Activated naive CD8-positive, alpha-beta T cell treated with anti-CD3 and anti-CD28 coated beads for 36 hours (primary cell): ENCODE data around the gene EZR. TPM values are rescaled to one million over a fixed set of nuclear protein-coding genes. Genes with fewer than 3 reads are reported as not detected.
"Not testable (repeated sequence)": the region's sequence is repeated elsewhere in the genome, so short reads cannot be mapped to it uniquely, and the experiment has no call there.

Source experiments
- DNase-seq: peaks from one replicate; pipeline ENCODE4 v3.0.0; 2021
- H3K27ac Mint-ChIP-seq: one replicate; pipeline ENCODE4 v1.8.0; 2022; ENCODE audit warnings: mild to moderate bottlenecking, moderate library complexity, mixed read lengths
- H3K27me3 Mint-ChIP-seq: one replicate; pipeline ENCODE4 v1.8.0; 2022; ENCODE audit warnings: mild to moderate bottlenecking, mixed read lengths
- H3K36me3 Mint-ChIP-seq: one replicate; pipeline ENCODE4 v1.8.0; 2021; ENCODE audit warnings: mild to moderate bottlenecking, mixed read lengths
- H3K4me1 Mint-ChIP-seq: one replicate; pipeline ENCODE4 v1.8.0; 2021; ENCODE audit warnings: mixed read lengths
- H3K4me3 Mint-ChIP-seq: one replicate; pipeline ENCODE4 v1.8.0; 2022; ENCODE audit warnings: mild to moderate bottlenecking, moderate library complexity, mixed read lengths
- H3K9me3 Mint-ChIP-seq: one replicate; pipeline ENCODE4 v1.8.0; 2022; ENCODE audit warnings: mixed read lengths
- total RNA-seq, 2 experiments: library from RNA; stranded (reverse); gene quantifications; one replicate each; pipeline ENCODE4 v1.2.3, GENCODE V29; 2021

The EZR gene
- total RNA-seq, 2 experiments from 2014 or later, result 218 to 227 TPM

DNA sequence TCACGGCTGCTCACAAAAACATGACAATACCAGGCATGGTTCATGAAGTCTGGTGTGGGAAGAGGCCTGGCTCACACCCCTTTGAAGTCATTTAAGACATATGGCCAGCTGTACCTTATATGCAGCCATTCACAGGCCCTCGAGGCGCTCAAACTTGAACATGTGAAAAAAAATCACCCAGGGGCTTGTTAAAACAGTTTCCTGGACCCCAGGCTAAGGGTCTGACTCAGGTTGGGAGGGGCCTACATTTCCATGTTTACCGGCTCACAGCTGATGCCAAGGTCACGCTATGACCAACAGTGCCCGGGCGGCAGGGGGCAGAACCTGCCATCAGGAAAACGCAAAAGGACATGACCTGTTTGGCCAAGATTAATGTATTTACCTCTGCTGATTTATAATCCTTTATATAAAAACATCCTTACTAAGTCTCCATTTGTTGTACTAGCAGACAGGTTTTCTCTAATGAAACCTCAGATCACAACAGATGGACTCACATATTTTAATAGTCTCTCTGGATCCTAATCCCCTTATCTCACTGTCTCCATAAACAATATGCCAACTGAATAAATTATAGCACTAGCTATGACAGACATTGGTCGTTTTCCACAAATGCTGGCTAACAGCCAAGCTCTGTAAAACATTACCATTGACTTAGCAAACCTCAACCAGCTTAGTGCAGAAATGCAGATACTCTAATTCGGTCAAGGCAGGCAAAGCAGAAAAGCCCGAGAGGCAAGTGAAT is 19.9 kb downstream of the EZR start:
- H3K36me3 Mint-ChIP-seq, result peaks cover 50% of the 10 kb centered on the region
- H3K27me3 Mint-ChIP-seq, result no peaks in the 10 kb centered on the region
- H3K4me3 Mint-ChIP-seq, result peak overlapping the region; percentile 11
- peak overlapping the region; percentile 84 for H3K27ac Mint-ChIP-seq
- H3K4me1 Mint-ChIP-seq, result peaks cover 82% of the 10 kb centered on the region
- no peak for DNase-seq
- H3K9me3 Mint-ChIP-seq, result no peaks in the 10 kb centered on the region

GRCh38 chr6:158798311-158798710 is 20.9 kb downstream of the EZR start:
- Mint-ChIP-seq H3K36me3 (peaks cover 56% of the 10 kb centered on the region), H3K4me3 (no peak overlapping the region), H3K27me3 (no peaks in the 10 kb centered on the region), H3K9me3 (no peaks in the 10 kb centered on the region), H3K4me1 (peaks cover 84% of the 10 kb centered on the region), H3K27ac (peak overlapping the region; percentile 84)
- DNase-seq, result no peak

DNA sequence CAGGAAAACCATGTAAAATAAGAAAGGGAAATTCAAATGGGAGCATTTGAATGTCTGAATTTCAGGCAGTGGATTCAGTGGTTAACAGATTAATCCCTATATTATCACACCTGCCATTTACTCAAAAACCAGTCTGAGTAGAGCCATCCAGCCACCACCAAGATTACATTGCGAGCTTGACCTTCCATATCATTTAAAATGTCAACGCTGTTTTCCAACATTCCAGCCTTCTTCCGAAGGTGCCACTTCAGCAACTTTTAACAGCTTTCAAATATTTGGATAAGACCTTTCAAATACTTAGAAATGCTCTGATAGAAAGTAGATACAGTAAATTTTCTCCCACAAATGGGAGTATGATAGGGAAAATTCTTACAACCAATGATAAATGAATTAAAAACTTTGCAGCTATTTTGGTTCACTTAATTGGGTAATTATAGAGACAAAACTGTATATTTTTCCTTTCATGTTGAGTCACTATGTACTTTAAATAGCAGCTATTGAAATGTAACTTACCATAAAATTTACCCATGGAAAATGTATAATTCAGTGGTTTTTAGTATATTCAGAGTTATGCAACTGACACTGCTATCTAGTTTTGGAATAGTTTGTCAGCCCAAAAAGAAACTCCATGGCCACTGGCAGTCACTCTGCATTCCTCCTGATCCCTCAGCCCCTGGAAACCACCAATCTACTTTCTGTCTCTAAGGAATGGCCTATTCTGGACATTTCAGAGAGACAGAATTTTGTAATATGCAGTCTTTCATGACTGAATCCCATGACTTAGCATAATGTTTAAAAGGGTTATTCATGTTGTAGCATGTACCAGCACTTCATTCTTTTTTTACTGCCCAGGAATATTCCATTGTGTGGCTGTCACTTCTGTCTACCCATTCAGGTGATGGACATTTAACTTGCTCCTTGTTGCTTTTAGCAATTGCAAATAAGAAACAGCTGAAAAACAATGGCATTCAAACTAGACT is 21.5 kb downstream of the EZR start:
- H3K36me3 Mint-ChIP-seq, result peaks cover 55% of the 10 kb centered on the region
- H3K4me1 Mint-ChIP-seq, result peaks cover 83% of the 10 kb centered on the region
- peak overlapping the region; percentile 34 for H3K4me3 Mint-ChIP-seq
- no peak for DNase-seq
- H3K27me3 Mint-ChIP-seq, result no peaks in the 10 kb centered on the region
- peak overlapping the region; percentile 84 for H3K27ac Mint-ChIP-seq
- no peaks in the 10 kb centered on the region for H3K9me3 Mint-ChIP-seq

DNA sequence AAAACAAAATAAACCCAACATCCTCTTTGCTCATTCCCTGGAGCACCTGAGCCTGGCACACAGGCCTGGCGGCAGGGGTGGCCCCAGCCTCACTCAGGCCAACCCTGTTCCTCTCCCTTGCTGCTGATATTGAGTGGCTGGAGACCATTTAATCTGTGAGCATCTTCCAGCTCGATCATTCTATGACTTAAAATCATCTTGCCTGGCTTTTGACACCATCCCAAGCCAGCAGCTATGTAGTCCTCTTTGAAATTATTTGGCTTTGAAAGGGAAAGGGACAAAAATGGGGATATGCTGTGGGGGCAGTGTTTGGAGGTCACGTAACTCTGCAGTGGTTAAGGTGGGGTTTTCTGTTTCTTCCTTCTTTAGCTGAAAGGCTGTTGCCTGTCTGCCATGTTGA is 22.8 kb downstream of the EZR start:
- Mint-ChIP-seq H3K27ac (peak overlapping the region; percentile 70), H3K27me3 (no peaks in the 10 kb centered on the region), H3K9me3 (no peaks in the 10 kb centered on the region), H3K36me3 (peaks cover 52% of the 10 kb centered on the region), H3K4me1 (peaks cover 85% of the 10 kb centered on the region), H3K4me3 (no peak overlapping the region)
- DNase-seq, result no peak

GRCh38 chr6:158795516-158795915 is 23.7 kb downstream of the EZR start:
- Mint-ChIP-seq H3K27me3 (no peaks in the 10 kb centered on the region), H3K4me1 (peaks cover 86% of the 10 kb centered on the region), H3K27ac (peak overlapping the region; percentile 77), H3K36me3 (peaks cover 60% of the 10 kb centered on the region), H3K9me3 (no peaks in the 10 kb centered on the region), H3K4me3 (no peak overlapping the region)
- DNase-seq, result no peak

DNA sequence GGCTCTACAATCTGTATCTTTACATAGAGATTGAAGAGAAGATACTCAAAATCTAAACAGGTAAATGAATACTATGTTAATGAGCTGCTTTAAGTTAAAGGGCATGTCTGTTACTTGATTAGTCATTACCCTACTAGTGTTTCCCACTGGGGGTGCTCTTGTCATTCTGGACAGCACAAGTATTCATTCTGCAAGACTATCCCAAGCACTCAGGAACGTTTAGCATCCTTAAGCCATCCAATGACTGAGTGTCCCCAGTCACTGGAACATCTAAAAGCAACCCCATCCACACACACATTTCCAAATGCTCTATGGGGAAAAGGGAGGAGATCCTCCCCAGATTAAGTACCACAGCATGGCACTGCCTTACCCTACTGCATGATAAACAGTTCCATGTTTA is 25.7 kb downstream of the EZR start:
- Mint-ChIP-seq H3K4me1 (peaks cover 85% of the 10 kb centered on the region), H3K27ac (peak overlapping the region; percentile 34), H3K9me3 (no peaks in the 10 kb centered on the region), H3K4me3 (no peak overlapping the region), H3K36me3 (peaks cover 61% of the 10 kb centered on the region), H3K27me3 (no peaks in the 10 kb centered on the region)
- no peak for DNase-seq

DNA sequence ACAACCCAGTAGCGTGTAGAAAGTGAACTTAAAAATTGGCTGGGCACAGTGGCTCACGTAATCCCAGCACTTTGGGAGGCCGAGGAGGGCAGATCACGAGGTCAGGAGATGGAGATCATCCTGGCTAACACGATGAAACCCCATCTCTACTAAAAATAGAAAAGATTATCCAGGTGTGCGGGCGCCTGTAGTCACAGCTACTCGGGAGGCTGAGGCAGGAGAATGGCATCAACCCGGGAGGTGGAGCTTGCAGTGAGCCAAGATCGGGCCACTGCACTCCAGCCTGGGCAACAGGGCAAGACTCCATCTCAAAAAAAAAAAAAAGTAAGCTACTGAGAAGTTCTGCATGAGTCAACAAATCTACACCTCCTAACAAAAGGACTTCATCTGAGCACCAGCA is 26.7 kb downstream of the EZR start:
- not testable (repeated sequence) for DNase-seq, H3K4me3 Mint-ChIP-seq, H3K27me3 Mint-ChIP-seq, H3K9me3 Mint-ChIP-seq
- H3K4me1 Mint-ChIP-seq, result peaks cover 79% of the 10 kb centered on the region
- peak overlapping the region; percentile 75 for H3K27ac Mint-ChIP-seq
- H3K36me3 Mint-ChIP-seq, result peaks cover 64% of the 10 kb centered on the region

- H3K4me1 Mint-ChIP-seq, result peaks cover 73% of the 10 kb centered on the region
- H3K4me3 Mint-ChIP-seq, result no peak overlapping the region
- no peak for DNase-seq
- no peaks in the 10 kb centered on the region for H3K27me3 Mint-ChIP-seq
- peaks cover 63% of the 10 kb centered on the region for H3K36me3 Mint-ChIP-seq
- H3K9me3 Mint-ChIP-seq, result no peaks in the 10 kb centered on the region
- H3K27ac Mint-ChIP-seq, result peak overlapping the region; percentile 54
These were observed 27.8 kb downstream of the EZR start for GRCh38 chr6:158791274-158791855.

GRCh38 chr6:158789115-158789917 is 29.9 kb downstream of the EZR start:
- H3K9me3 Mint-ChIP-seq, result no peaks in the 10 kb centered on the region
- H3K4me3 Mint-ChIP-seq, result peak overlapping the region; percentile 41
- peaks cover 60% of the 10 kb centered on the region for H3K36me3 Mint-ChIP-seq
- no peak for DNase-seq
- no peaks in the 10 kb centered on the region for H3K27me3 Mint-ChIP-seq
- H3K4me1 Mint-ChIP-seq, result peaks cover 59% of the 10 kb centered on the region
- peak overlapping the region; percentile 81 for H3K27ac Mint-ChIP-seq

DNA sequence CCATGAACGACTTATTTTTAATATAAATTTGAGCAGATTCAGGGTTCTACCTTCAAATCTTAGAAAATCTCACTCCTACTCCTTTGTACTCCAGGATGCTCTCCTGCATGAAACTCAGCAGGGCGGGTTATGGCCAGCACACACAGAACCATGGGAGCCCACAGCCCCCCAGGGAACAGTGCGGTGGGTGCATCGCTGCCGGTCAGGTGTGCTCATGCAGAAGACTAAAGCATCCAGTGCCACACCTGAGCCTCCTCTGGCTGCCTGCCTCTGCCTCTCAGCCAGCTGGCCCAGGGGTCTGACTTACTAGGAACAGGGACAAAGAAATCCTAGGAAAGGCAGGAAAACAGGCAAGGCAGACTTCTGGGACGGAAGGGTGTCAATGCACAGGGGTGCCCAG is 31.8 kb downstream of the EZR start:
- Mint-ChIP-seq H3K27me3 (no peaks in the 10 kb centered on the region), H3K4me1 (peaks cover 43% of the 10 kb centered on the region), H3K9me3 (no peaks in the 10 kb centered on the region), H3K27ac (no peak overlapping the region), H3K4me3 (no peak overlapping the region), H3K36me3 (peaks cover 56% of the 10 kb centered on the region)
- DNase-seq, result no peak

GRCh38 chr6:158786645-158787304 is 32.4 kb downstream of the EZR start:
- H3K4me1 Mint-ChIP-seq, result peaks cover 39% of the 10 kb centered on the region

DNA sequence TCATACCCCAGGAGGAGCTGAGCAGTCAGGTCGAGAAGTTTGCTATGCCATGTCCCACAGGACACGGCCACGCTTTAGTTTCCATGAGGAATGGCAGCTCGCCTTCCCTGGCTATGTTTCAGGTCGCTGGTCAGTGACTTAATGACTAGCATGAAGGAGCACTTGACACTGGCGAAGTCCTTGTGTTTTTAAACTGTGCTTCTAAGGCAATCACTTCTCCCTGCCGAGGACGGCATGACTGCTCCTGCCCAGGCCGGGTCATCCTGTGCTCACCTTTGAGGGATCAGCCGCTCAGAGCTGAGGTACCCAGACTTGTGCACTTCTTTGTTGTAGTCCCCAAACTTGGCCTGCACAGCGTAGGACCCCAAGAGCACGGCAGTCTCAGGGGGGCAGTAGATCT is 34.1 kb downstream of the EZR start:
- no peak for DNase-seq
- H3K27me3 Mint-ChIP-seq, result no peaks in the 10 kb centered on the region
- no peak overlapping the region for H3K4me3 Mint-ChIP-seq
- H3K27ac Mint-ChIP-seq, result no peak overlapping the region
- no peaks in the 10 kb centered on the region for H3K9me3 Mint-ChIP-seq
- peaks cover 29% of the 10 kb centered on the region for H3K4me1 Mint-ChIP-seq
- H3K36me3 Mint-ChIP-seq, result peaks cover 60% of the 10 kb centered on the region

More at GRCh38 chr6:158786645-158787304, 32.4 kb downstream of the EZR start:
- Mint-ChIP-seq H3K4me3 (no peak overlapping the region), H3K27me3 (no peaks in the 10 kb centered on the region), H3K9me3 (no peaks in the 10 kb centered on the region), H3K27ac (no peak overlapping the region), H3K36me3 (peaks cover 60% of the 10 kb centered on the region)
- no peak for DNase-seq

DNA sequence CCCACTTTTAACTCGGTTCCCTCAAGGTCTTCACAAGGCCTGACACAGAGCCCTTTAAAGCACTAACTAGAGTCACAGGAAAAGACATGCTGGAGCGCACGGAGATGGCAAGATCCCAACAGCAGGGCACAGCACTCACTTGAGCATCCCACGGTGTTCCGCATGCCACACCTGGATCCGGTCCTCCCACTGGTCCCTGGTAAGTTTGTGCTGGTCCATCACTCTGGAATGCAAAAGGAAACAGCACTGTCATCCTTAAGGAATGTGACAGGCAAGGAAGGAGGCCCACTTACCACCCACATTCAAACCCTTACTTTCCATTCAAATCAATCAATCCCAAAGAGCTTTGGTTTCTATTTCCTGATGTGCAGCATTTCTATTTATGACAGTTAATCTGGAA is 34.7 kb downstream of the EZR start:
- H3K36me3 Mint-ChIP-seq, result peaks cover 56% of the 10 kb centered on the region
- peaks cover 23% of the 10 kb centered on the region for H3K4me1 Mint-ChIP-seq
- DNase-seq, result no peak
- H3K4me3 Mint-ChIP-seq, result no peak overlapping the region
- no peak overlapping the region for H3K27ac Mint-ChIP-seq
- H3K27me3 Mint-ChIP-seq, result no peaks in the 10 kb centered on the region
- no peaks in the 10 kb centered on the region for H3K9me3 Mint-ChIP-seq

GRCh38 chr6:158783851-158784250 is 35.3 kb downstream of the EZR start:
- Mint-ChIP-seq H3K4me3 (no peak overlapping the region), H3K36me3 (peaks cover 56% of the 10 kb centered on the region), H3K27ac (no peak overlapping the region), H3K4me1 (peaks cover 21% of the 10 kb centered on the region), H3K9me3 (no peaks in the 10 kb centered on the region), H3K27me3 (no peaks in the 10 kb centered on the region)
- DNase-seq, result no peak
